ENCODE data around the gene NT5DC3. TPM values are rescaled to one million over a fixed set of nuclear protein-coding genes. Genes with fewer than 3 reads are reported as not detected.

Gene NT5DC3
- total and polyA plus RNA-seq, 9 of the 15 experiments (the other 6 are each of a cell fraction or from before 2014, with no cell fraction given), result 6.3 to 33.5 (median 24.5) TPM

DNA sequence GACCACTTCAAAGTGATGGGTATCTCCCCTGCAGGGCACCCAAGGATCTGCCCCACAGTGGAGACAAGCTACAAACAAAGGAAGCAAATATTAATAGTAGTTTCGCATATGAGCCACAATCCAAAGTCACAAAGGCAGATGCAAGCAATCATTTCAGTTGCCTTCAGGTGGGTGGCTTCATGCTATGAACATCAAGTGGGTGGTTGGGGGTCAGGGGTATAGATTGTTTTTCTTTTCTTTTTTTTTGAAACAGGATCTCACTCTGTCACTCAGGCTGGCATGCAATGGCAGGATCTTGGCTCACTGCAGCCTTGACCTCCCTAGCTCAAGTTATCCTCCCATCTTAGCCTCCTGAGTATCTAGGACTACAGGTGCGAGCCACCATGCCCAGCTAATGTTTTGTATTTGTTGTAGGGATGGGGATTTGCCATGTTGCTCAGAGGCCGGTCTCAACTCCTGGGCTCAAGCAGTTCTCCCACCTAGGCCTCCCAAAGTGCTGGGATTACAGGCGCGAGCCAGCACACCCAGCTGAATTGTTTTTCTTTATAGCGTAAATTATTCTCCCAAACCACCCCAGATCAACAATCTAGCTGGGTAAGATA lies 13.4 kb upstream of the NT5DC3 start:
- intact Hi-C loops (cut with micrococcal nuclease) (no loop called here), in situ Hi-C loops (cut with MboI) (no loop called here)
- Histone ChIP-seq H3K27ac (ENCODE audit: extremely low read depth, low read depth, low read length) (no peak overlapping the region), H4K20me1 (replicated peaks; ENCODE audit: control insufficient read depth, insufficient read depth, low read length) (no peaks in the 10 kb centered on the region), H3K9me1 (ENCODE audit: control insufficient read depth, insufficient read depth, low read length) (no peaks in the 10 kb centered on the region), H3K9ac (ENCODE audit: insufficient read depth in 1 of 2, low read depth in 2 of 2, low read length in 2 of 2) (no peak overlapping the region), H3K79me2 (ENCODE audit: control insufficient read depth, insufficient read depth, low read length) (no peaks in the 10 kb centered on the region), H3K4me1 (replicated peaks in 1 of 2; ENCODE audit: control insufficient read depth in 2 of 2, insufficient read depth in 2 of 2, low read length in 2 of 2) (peaks cover 0 to 7% of the 10 kb centered on the region in 2 experiments; a peak in 2 of 5 replicates), H3K4me2 (ENCODE audit: insufficient read depth, low read length) (no peak overlapping the region), H2AFZ (ENCODE audit: low read depth, low read length) (no peak overlapping the region), H3K27me3 (ENCODE audit: control insufficient read depth in 2 of 2, insufficient read depth in 2 of 2, low read length in 2 of 2) (peaks cover 6 to 10% of the 10 kb centered on the region in 2 experiments; a peak in 4 of 5 replicates), H3K36me3 (ENCODE audit: control insufficient read depth, insufficient read depth, low read length) (no peaks in the 10 kb centered on the region), H3K4me3 (no peak overlapping the region), H3K9me3 (replicated peaks; ENCODE audit: control insufficient read depth, insufficient read depth, low read depth, low read length) (no peaks in the 10 kb centered on the region)
- no peak for ATAC-seq
- no peak for FAIRE-seq
- no peak for DNase-seq (ENCODE audit: extremely low read depth in 1 of 4, low spot score in 3 of 4)
- ChIA-PET CTCF (ENCODE audit: low intra/inter-chr PET ratio) (no interaction called here), POLR2A (interaction anchor here (1.1 kb wide), 1 partner anchor 75 kb away, joined by 5 read pairs; no protein-coding TSS in a partner anchor)
- no TSS peak for BruUV-seq (replicated peaks)
- WGBS (ENCODE audit: insufficient coverage, low coverage, missing lambda C conversion rate), result 26% methylated on average over 6 of the region's 6 CpGs
- TF ChIP-seq ZNF75A (CRISPR knock-in tag; IDR thresholded peaks at IDR 0.05), result no peak
- no peak for TF ChIP-seq PHTF2 (CRISPR knock-in tag; IDR thresholded peaks at IDR 0.05)
- TF ChIP-seq RCOR1 (IDR thresholded peaks at IDR 0.05; ENCODE audit: borderline replicate concordance in 1 of 2, low read depth in 2 of 2, low read length in 2 of 2), result no peak
- no peak for TF ChIP-seq RREB1 (CRISPR knock-in tag; IDR thresholded peaks at IDR 0.05)
- TF ChIP-seq, protein P1, sequence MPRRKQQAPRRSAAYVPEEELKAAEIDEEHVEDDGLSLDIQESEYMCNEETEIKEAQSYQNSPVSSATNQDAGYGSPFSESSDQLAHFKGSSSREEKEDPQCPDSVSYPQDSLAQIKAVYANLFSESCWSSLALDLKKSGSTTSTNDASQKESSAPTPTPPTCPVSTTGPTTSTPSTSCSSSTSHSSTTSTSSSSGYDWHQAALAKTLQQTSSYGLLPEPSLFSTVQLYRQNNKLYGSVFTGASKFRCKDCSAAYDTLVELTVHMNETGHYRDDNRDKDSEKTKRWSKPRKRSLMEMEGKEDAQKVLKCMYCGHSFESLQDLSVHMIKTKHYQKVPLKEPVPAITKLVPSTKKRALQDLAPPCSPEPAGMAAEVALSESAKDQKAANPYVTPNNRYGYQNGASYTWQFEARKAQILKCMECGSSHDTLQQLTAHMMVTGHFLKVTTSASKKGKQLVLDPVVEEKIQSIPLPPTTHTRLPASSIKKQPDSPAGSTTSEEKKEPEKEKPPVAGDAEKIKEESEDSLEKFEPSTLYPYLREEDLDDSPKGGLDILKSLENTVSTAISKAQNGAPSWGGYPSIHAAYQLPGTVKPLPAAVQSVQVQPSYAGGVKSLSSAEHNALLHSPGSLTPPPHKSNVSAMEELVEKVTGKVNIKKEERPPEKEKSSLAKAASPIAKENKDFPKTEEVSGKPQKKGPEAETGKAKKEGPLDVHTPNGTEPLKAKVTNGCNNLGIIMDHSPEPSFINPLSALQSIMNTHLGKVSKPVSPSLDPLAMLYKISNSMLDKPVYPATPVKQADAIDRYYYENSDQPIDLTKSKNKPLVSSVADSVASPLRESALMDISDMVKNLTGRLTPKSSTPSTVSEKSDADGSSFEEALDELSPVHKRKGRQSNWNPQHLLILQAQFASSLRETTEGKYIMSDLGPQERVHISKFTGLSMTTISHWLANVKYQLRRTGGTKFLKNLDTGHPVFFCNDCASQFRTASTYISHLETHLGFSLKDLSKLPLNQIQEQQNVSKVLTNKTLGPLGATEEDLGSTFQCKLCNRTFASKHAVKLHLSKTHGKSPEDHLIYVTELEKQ (CRISPR knock-in tag; IDR thresholded peaks at IDR 0.05), result no peak
- no peak for TF ChIP-seq ZFP91 (CRISPR knock-in tag; IDR thresholded peaks at IDR 0.05)
- no peak for TF ChIP-seq PYGO2 (tag; IDR thresholded peaks at IDR 0.05)
- TF ChIP-seq MECOM (CRISPR knock-in tag; IDR thresholded peaks at IDR 0.05), result no peak
- TF ChIP-seq C11orf30 (IDR thresholded peaks at IDR 0.05; ENCODE audit: low read depth), result no peak
- no peak for TF ChIP-seq LARP7 (IDR thresholded peaks at IDR 0.05)
